OCI-LY3 (cell line): ENCODE data around the gene PDZRN3.

ENCODE experiments used
- CTCF ChIP-seq: fragments of 200-600, 300-600 bp; sonication (generic); IDR thresholded peaks from 2 replicates; pipeline ENCODE4 v1.5.1; 2014; ENCODE audit warnings: antibody characterized with exemption, low read length, low read depth
- EZH2phosphoT487 ChIP-seq: fragments of 200-600 bp; shearing (Covaris generic); IDR thresholded peaks from 2 replicates; pipeline ENCODE4 v1.6.1; 2018; ENCODE audit warnings: antibody characterized with exemption, mixed run types, low read depth

GRCh38 chr3:73549051-73549600 is 75.6 kb downstream of the PDZRN3 start:
- no peak for TF ChIP-seq CTCF
- TF ChIP-seq EZH2phosphoT487: no peak
